HepG2 (cell line): ENCODE results near the gene KATNAL1. TPM values are rescaled to one million over a fixed set of nuclear protein-coding genes. Genes with fewer than 3 reads are reported as not detected.

Experiments
- ATAC-seq: fragments of 200-7000 bp; cut with Tn5 transposase; 3 replicates; pipeline ENCODE4 v1.9.1; 2020; ENCODE audit warnings: mild to moderate bottlenecking, moderate library complexity
- BruUV-seq: library from RNA; stranded (reverse); fragments of 400-500 nt; replicated peaks from 2 replicates; lab custom pipeline; 2021; lab: Mats Ljungman, UMichigan
- CTCF ChIA-PET: fragments of 300-600 bp; formaldehyde crosslinking; extraction: SDS; loops from one replicate; lab custom pipeline; 2021; ENCODE audit warnings: low total read pairs, inconsistent platforms, low intra/inter-chr PET ratio; lab: Yijun Ruan, JAX
- POLR2A ChIA-PET: fragments of 350-600 bp; sonication (Branson Sonifier 250); formaldehyde crosslinking; loops from one replicate; lab custom pipeline; 2020; ENCODE audit warnings: antibody characterized with exemption, inconsistent platforms; lab: Yijun Ruan, JAX
- DNase-seq: peaks from one replicate; pipeline ENCODE4 v3.0.0-alpha.2; 2015; ENCODE audit warnings: low spot score
- FAIRE-seq: peaks from 3 replicates; lab custom pipeline; 2011; peaks lifted over from hg19 to GRCh38; lab: Jason Lieb, UNC
- H2AFZ ChIP-seq: one replicate; pipeline ENCODE4 v1.6.1; 2011; ENCODE audit warnings: low read length, inconsistent platforms
- H3K27ac ChIP-seq: fragments of 300-600 bp; 3 replicates; pipeline ENCODE4 v1.8.0; 2011; ENCODE audit warnings: mixed run types, mild to moderate bottlenecking, mixed read lengths, low read length, inconsistent platforms; ENCODE audit not compliant: insufficient read depth; ENCODE audit errors: extremely low read length
- H3K27me3 ChIP-seq, 2 experiments: fragments of 200-600 bp in 1 of 2; 2 replicates in 1 of 2; 3 replicates in 1 of 2; pipeline versions ENCODE4 v1.6.0 to v1.8.0; 2011; ENCODE audit warnings: low read length in 2 of 2, mild to moderate bottlenecking in 2 of 2, moderate library complexity in 2 of 2, inconsistent platforms in 1 of 2; ENCODE audit not compliant: insufficient read depth in 2 of 2, control insufficient read depth in 1 of 2
- H3K36me3 ChIP-seq, 2 experiments: fragments of 200-600 bp in 1 of 2; replicated peaks in 1 of 2; 2 replicates in 1 of 2; 3 replicates in 1 of 2; pipeline versions ENCODE4 v1.5.1 to v1.8.0; 2011; ENCODE audit warnings: low read length in 2 of 2, inconsistent platforms in 1 of 2; ENCODE audit not compliant: insufficient read depth in 2 of 2, control insufficient read depth in 1 of 2
- H3K4me1 ChIP-seq: 2 replicates; pipeline ENCODE4 v1.5.1; 2012; ENCODE audit warnings: low read length, inconsistent platforms; ENCODE audit not compliant: insufficient read depth
- H3K4me2 ChIP-seq: 2 replicates; pipeline ENCODE4 v1.6.0; 2011; ENCODE audit warnings: low read depth, low read length, inconsistent platforms
- H3K4me3 ChIP-seq, 3 experiments: fragments of 200-600 bp in 1 of 3; sonication (generic), shearing (Covaris generic) in 1 of 3; replicated peaks in 1 of 3; 2 replicates each; pipeline ENCODE4 v1.5.1; 2011 to 2016; ENCODE audit warnings: low read length in 3 of 3, inconsistent platforms in 2 of 3, low read depth in 2 of 3, mild to moderate bottlenecking in 2 of 3, control low read depth in 1 of 3, mixed read lengths in 1 of 3; ENCODE audit not compliant: insufficient read depth in 1 of 3
- H3K79me2 ChIP-seq: one replicate; pipeline ENCODE4 v1.6.1; 2011; ENCODE audit warnings: low read length, inconsistent platforms; ENCODE audit not compliant: insufficient read depth
- H3K9ac ChIP-seq: 2 replicates; pipeline ENCODE4 v1.6.0; 2011; ENCODE audit warnings: mild to moderate bottlenecking, low read depth, low read length, inconsistent platforms; ENCODE audit not compliant: insufficient read depth
- H3K9me3 ChIP-seq: 2 replicates; pipeline ENCODE4 v1.5.1; 2012; ENCODE audit warnings: mild to moderate bottlenecking, low read length
- H4K20me1 ChIP-seq: 2 replicates; pipeline ENCODE4 v1.6.0; 2011; ENCODE audit warnings: inconsistent platforms, mild to moderate bottlenecking, low read length, moderate library complexity; ENCODE audit not compliant: insufficient read depth
- CHCHD3 ChIP-seq: sonication (generic); formaldehyde crosslinking; IDR thresholded peaks from 2 replicates; pipeline ENCODE4 v1.8.0; 2022; ENCODE audit warnings: mild to moderate bottlenecking, missing genetic modification reagents, moderate library complexity
- KLF13 ChIP-seq: sonication (generic); formaldehyde crosslinking; IDR thresholded peaks from 2 replicates; pipeline ENCODE4 v1.4.0; 2020; ENCODE audit warnings: mild to moderate bottlenecking, missing genetic modification reagents
- PAWR ChIP-seq: sonication (generic); formaldehyde crosslinking; IDR thresholded peaks from 2 replicates; pipeline ENCODE4 v1.4.0; 2020; ENCODE audit warnings: missing genetic modification reagents, mild to moderate bottlenecking, borderline replicate concordance
- ZMAT5 ChIP-seq: sonication (generic); formaldehyde crosslinking; IDR thresholded peaks from 2 replicates; pipeline ENCODE4 v1.5.0; 2020; ENCODE audit warnings: mild to moderate bottlenecking, low read depth, missing genetic modification reagents, borderline replicate concordance
- ZNF33A ChIP-seq: sonication (generic); formaldehyde crosslinking; IDR thresholded peaks from 2 replicates; pipeline ENCODE4 v1.5.1; 2020; ENCODE audit warnings: missing genetic modification reagents, mild to moderate bottlenecking, moderate library complexity, borderline replicate concordance
- ZNF691 ChIP-seq: sonication (generic); formaldehyde crosslinking; IDR thresholded peaks from 2 replicates; pipeline ENCODE4 v1.4.0; 2020; ENCODE audit warnings: missing genetic modification reagents, low read depth, mild to moderate bottlenecking, borderline replicate concordance
- WGBS: methylation state at CpG from one replicate; pipeline ENCODE4 v1.1.6; 2017; ENCODE audit warnings: low lambda C conversion rate; 5-methylcytosine and 5-hydroxymethylcytosine counted together
- in situ Hi-C: cut with HindIII; loops from 2 replicates; pipeline ENCODE4 v1.10.0; 2017; ENCODE audit warnings: low pct_unique_long_range_greater_than_20kb; ENCODE audit not compliant: extremely low pct_ligation_motif_present
- intact Hi-C: fragments of 100-400 bp; cut with micrococcal nuclease; formaldehyde crosslinking; loops from one replicate; pipeline ENCODE4 v1.10.0; 2022; ENCODE audit not compliant: unreplicated experiment
- polyA plus RNA-seq, 8 experiments: library from polyadenylated mRNA; depleted of rRNA in 3 of 8; stranded (reverse) in 7 of 8; unstranded in 1 of 8; fragments of >200 nt; fragmentation: Illumina TruSeq in 4 of 8; extraction: Trizol in 4 of 8; gene quantifications; 2 replicates each; pipeline versions ENCODE4 v1.2.1 to v1.2.3, GENCODE V29; 2011 to 2016; ENCODE audit warnings: low read depth in 4 of 8, missing spikeins in 1 of 8, mixed read lengths in 1 of 8; ENCODE audit not compliant: insufficient read depth in 1 of 8
- total RNA-seq, 5 experiments: library from RNA; depleted of rRNA; stranded (reverse); fragments of >200 nt; fragmentation: Illumina TruSeq; extraction: Trizol; gene quantifications; 2 replicates each; pipeline ENCODE4 v1.2.3, GENCODE V29; 2016; ENCODE audit warnings: low read depth in 1 of 5

KATNAL1 gene
- total and polyA plus RNA-seq, 2 of the 13 experiments (the other 11 are each of a cell fraction or from before 2014, with no cell fraction given): 3.2 to 11.8 TPM

GRCh38 chr13:30154531-30154930, 152.8 kb downstream of the KATNAL1 start:
- H4K20me1 ChIP-seq: no peaks in the 10 kb centered on the region
- H3K79me2 ChIP-seq: no peaks in the 10 kb centered on the region
- H3K27me3 ChIP-seq: peaks cover 0 to 29% of the 10 kb centered on the region in 2 experiments; a peak in 2 of 5 replicates
- no peak for TF ChIP-seq PAWR (CRISPR knock-in tag)
- TF ChIP-seq ZMAT5: no peak
- no peak for TF ChIP-seq KLF13
- TF ChIP-seq ZNF691 (CRISPR knock-in tag): no peak
- no peak for TF ChIP-seq CHCHD3 (CRISPR knock-in tag)
- no peak for TF ChIP-seq ZNF33A (CRISPR knock-in tag)
- FAIRE-seq (no peak), ATAC-seq (no peak), DNase-seq (no peak)
- H3K4me2 ChIP-seq: no peak overlapping the region
- no peak overlapping the region for H2AFZ ChIP-seq
- no peak overlapping the region for H3K4me3 ChIP-seq
- 0 out of 2 replicates have a peak, but pooled peaks cover 7% of the 10 kb centered on the region for H3K4me1 ChIP-seq
- BruUV-seq: no TSS peak
- H3K27ac ChIP-seq: no peak overlapping the region
- intact Hi-C loops: no loop called here
- no peak overlapping the region for H3K9ac ChIP-seq
- WGBS: 60% methylated on average over 20 of the region's 20 CpGs
- POLR2A ChIA-PET: no interaction called here
- in situ Hi-C loops: no loop called here
- H3K36me3 ChIP-seq: no peaks in the 10 kb centered on the region
- no peaks in the 10 kb centered on the region for H3K9me3 ChIP-seq
- CTCF ChIA-PET: no interaction called here
